ENCODE results near the gene SLC25A3.
"Not testable (repeated sequence)": the region's sequence is repeated elsewhere in the genome, so short reads cannot be mapped to it uniquely, and the experiment has no call there.

Gene SLC25A3

DNA sequence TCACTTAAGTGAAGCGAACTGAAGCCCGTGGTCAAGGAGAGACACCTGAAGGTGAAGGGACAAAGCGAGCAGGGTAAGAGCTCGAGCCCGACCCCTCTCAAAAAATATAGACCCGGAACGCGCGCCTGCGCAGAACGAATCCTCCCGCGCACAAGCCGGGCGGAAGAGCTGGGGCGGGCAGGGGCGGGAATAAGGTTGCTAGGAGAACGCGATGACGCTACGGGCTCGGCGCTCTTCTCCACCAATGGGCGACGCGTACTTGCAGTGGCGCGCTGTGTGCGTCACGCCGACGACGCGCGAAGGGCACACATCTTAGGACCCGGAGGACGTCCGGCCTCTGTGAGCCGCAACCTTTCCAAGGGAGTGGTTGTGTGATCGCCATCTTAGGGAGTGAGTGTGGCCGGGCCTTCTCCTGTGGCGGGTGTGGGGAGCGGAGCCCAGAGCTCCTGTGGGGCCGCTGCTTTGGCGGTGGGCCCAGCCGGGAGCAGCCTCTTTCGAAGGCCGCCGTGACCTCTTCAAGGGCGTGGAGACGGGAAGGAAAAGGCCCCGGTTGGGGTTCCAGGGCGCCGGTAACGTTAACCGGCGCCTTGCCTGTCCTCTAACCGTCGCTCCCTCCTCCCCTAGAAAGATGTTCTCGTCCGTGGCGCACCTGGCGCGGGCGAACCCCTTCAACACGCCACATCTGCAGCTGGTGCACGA lies at the start of gene SLC25A3:
Gene SLC25A3 (plus strand): TSS at position 336 of the 699 bp plus-strand sequence. CDS start 293 bp downstream, at position 629.
- DNase-seq: peak; percentile 97

DNA sequence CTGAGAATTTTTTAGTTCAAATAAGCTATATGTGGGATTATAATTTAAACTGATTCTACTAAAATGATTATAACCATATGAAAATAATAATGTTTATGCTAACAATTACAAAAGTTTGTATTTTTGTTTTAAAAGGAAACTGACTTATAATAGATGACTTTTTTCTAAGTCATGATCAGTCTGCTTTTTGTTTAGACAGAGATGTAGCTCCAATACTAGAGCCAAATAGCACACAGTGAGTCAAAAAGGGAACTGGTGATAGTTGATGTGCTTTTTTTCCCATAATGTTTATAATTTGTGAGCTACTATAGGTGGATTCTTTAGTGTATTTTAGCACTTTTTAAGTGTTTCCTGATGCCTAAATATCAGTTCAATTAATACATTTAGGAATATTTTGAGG lies 49.8 kb upstream of the SLC25A3 start:
- DNase-seq: no peak

DNA sequence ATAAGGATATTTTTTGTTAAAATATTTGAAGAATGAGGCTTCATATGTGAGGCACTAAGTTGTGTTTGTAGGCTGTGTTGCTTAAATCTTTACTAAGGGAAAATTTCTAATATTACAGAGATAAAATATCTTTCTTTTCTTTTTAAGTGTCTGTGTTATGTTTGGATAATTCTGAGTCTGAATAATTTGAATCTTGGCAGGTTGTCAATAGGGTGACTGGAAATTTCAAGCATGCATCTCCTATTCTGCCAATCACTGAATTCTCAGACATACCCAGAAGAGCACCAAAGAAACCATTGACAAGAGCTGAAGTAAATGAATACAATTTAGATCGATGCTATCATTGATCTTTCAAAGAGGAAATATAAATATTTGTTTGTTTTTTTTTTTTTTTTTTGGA lies 48.7 kb upstream of the SLC25A3 start:
- DNase-seq: peak; percentile 10

DNA sequence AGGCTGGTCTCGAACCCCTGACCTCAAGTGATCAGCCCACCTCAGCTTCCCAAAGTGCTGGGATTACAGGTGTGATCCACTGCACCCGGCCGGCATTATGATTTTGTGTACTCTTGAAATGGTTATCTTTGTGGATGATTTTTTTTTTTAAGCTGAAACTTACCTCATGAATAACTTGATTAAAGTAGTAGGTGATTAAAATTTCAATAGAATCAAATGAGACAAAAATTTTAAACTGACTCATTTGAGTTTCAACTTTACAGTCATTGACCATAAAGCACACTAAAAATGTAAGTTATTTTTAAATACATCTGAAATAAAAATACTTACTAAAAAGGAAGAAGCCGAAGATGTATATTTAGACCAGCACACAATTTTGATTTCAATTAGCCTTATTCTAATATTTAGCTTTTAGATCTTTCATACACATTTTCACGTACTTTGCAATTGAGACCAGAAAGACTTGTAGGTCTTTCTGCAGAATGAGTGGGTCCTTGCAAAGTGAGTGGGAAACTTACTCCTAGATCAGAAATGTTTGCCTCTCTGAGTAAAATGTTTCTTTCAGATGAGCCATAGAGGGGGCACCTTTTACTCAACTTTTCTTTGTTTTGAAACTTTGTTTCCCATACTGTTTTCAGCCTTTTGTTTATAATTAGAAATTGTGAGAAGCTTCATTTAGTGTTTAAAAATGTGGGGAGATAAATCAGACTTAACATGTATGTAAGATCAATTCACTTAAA lies 43.9 kb upstream of the SLC25A3 start:
- DNase-seq: no peak

DNA sequence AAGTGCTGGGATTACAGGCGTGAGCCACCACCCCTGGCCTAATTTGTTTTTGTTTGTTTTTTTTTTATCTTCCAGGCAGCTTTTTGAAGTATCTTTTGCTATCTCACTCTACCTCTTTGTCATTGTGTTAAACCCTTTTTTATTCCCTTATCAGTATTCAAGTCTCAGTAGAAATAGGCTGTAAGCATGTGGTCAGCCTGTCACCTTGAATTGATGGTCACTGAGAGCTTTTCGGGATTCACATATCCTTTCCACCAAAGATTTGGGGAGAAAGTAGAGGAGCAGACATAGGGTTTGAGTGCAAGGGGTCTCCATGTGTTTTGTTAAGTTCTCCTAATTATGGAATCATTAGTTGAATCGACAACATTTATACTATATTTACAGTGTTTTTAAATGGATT lies 41.7 kb upstream of the SLC25A3 start:
- DNase-seq: no peak

DNA sequence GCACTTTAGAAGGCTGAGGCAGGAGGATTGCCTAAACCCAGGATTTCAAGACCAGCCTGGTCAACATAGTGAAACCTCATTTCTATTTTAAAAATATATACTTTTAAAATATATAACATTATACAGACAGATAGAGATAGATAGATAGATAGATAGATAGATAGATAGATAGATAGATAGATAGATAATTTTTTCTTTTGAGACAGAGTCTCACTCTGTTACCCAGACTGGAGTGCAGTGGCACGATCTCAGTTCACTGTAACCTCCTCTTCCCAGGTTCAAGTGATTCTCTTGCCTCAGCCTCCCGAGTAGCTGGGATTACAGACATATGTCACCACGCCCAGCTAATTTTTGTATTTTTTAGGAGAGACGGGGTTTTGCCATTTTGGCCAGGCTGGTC lies 35.4 kb upstream of the SLC25A3 start:
- DNase-seq: not testable (repeated sequence)

DNA sequence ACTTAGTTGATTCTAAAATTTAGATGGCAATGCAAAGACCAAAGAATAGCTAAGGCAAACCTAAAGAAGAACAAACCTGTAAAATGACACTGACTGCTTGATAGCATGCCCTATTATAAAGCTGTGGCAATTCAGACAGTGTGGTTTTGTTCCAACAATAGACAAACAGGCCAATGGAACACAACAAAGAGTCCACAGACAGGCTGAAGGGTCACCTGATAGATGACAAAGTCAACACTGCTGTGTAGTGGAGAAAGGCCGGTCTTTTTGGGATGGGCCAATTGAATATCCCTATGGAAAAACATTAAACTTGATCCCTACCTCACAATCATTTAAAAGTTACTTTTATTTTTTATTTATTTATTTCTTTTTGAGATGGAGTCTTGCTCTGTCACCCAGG lies 33.8 kb upstream of the SLC25A3 start:
- DNase-seq: no peak

DNA sequence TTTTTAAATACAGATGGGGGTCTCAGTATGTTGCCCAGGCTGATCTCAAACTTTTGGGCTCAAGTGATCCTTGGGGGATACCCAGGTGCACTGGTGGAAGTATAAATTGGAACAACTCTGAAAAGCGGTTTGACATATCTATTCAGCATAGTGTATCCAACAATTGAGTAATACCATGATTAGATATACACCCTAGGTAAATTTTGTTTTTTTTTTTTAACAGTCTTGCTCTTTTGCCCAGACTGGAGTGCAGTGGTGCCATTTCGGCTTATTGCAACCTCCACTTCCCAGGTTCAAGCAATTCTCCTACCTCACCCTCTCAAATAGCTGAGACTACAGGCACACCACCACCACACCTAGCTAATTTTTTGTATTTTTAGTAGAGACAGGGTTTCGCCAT lies 31.6 kb upstream of the SLC25A3 start:
- no peak for DNase-seq

DNA sequence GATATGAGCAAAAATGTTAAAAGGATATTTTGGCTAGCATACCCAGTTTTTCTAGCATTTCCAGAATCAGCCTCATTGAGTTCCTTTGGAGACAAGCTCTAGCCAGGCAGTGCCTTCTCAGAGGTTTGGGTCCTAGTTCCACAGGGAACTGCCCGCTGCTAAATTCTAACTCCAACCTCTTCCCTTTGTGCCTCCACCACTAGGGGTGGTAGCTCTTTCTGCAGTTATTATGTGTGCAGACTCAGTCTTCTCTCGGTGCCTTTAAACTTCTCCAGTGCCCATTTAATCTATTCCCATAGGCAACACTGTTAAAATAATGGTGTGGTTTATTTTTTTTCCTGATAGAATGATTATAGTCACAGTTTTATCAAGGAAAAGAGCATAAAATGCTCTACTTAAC lies 21.5 kb upstream of the SLC25A3 start:
- DNase-seq: no peak

DNA sequence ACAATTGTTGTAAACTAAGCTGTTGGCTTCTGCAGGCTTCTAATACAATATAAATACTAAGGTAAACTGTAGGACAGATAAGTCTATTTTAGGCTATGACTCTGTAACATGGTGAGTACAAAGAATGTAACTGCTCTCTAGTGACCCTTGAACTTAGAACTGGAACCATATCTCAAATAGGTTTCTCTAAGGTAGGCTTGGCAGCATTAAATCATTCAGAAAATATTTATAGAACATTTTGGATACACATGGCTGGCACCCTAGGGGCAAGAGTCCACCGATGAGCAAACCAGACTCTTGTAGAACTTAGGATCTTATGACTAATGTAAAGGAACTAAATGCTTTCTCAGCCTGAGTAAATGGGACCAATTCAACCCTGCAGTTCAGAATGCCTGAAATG lies 19.4 kb upstream of the SLC25A3 start:
- no peak for DNase-seq

DNA sequence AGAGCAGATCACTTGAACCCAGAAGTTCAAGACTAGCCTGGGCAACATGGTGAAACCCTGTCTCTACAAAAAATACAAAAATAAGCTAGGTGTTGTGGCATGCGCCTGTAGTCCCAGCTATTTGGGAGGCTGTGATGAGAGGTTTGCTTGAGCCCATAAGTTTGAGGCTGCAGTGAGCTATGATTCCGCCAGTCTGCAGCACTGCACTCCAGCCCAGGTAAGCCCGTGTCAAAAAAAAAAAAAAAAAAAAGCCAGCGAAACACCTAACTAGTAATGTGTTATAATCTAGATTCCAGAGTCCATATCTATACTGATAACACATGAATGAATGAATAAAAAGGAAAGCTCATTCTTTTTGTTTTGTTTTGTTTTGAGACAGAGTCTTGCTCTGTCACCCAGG lies 18.5 kb upstream of the SLC25A3 start:
- DNase-seq: no peak

DNA sequence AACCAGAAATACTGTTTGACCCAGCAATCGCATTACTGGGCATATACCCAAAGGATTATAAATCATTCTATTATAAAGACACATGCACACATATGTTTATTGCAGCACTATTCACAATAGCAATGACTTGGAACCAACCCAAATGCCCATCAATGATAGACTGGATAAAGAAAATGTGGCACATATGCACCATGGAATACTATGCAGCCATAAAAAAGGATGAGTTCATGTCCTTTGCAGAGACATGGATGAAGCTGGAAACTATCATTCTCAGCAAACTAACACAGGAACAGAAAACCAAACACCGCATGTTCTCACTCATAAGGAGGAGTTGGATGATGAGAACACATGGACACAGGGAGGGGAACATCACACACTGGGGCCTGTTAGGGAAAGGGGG lies 16.7 kb upstream of the SLC25A3 start:
- not testable (repeated sequence) for DNase-seq

DNA sequence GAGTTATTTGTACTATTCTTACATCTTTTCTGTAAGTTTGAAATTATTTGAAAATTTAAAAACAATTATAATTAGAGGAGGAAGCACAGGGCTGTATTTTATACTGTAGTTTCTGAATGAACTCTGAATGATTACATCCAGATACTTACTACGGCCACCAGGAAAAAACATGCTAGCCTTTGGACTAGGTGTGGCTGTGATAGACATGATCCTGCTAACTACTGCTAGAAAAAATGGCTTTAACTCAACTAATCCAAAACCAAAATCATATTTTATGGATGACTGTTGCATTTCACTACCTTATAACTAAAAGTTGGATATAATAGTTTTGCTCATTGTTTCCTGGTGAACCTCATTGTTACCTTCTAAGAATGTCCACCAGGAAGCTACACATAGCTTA lies 15.1 kb upstream of the SLC25A3 start:
- DNase-seq: no peak

DNA sequence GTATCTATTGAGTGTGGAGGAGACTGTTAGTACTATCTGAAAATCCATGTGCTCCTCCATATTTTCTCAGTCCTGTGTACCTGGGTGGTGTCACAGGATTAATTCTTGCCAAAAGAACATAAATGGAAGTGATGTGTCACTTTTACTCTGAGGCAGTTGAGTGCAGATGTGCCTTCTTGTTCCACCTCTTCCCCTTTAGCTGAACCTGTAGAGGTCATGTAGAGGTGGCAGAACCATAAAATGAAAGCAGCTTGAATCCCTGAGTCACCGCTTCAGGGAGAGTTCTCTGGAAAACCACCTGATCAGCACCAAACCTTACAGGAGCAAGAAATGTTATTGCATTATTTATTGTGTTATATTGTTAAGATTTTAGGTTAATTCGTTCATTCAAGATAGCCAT lies 14.7 kb upstream of the SLC25A3 start:
- DNase-seq: peak; percentile 13

DNA sequence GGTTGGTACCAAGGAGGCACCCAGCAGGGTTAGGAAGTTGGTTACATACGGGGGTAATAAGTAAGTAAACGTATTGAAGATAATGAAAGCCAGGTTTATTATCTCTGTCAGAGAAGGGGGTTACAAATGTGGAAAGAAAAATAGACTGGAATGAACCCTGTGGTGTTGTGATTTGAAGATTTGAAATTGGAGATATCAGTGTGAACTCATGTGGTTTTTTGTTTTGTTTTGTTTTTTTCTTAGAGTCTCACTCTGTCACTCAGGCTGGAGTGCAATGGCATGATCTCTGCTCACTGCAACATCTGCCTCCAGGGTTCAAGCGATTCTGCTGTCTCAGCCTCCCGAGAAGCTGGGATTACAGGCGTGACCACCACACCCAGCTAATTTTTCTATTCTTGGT lies 14.1 kb upstream of the SLC25A3 start:
- no peak for DNase-seq

DNA sequence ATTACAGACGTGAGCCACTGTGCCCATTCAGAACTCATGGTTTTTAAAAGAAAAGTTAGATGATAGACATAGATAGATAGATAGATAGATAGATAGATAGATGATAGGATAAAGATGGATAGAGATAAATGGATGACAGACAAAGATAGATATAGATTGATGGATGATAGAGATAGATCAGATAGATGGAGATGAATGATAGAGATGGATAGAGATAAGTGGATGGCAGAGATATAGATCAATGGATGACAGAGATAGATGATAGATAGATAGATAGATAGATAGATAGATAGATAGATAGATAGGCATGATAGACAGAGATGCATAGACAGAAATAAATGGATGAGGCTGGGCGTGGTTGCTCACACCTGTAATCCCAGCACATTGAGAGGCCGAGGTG lies 13.7 kb upstream of the SLC25A3 start:
- no peak for DNase-seq

DNA sequence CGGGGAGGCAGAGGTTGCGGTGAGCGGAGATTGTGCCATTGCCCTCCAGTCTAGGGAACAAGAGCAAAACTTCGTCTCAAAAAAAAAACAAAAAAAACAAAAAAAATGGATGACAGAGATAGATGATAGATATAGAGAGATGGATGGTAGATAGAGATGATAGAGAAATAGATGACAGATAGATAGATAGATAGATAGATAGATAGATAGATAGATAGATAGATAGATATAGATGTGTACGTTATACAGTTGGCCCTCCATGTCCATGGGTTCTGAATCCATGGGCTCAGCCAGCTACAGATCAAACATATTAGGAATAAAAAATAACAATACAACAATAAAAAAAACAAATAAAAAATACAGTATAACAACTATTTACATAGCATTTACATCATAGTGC lies 12.8 kb upstream of the SLC25A3 start:
- no peak for DNase-seq

DNA sequence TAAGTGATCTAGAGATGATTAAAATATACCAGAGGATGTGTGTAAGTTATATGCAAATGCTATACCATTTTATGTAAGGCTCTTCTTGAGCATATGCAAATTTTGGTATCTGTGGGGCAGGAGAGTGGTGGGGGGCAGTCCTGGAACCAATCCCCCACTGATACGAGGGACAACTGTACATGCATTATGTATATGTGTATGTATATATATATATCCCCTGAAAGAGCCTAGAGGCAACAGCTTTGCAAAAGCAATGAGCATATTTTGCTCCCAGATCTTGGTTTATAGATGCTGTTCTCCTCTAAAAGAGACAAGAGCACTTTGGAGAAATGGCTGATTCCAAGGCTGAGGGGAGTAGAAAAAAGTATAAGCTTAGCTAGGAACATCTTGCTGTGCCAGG lies 12.4 kb upstream of the SLC25A3 start:
- no peak for DNase-seq

DNA sequence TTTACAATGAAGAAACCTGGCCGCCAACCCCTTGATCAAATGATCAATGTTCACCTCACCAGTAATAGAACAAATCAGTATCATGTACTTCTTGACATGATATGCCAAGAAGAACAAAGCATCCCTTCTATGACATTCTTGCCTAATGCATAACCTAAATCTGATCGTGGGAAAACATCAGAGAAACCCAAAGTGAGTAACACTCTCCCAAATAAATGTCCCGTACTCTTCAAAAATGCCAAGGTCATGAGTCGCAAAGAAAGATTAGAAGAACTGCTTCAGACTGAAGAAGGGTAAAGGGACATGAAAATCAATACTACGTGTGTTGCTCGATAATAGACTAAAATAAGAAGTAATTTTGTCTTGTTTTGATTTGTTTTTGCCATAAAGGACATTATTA lies 11.4 kb upstream of the SLC25A3 start:
- DNase-seq: peak; percentile 32

DNA sequence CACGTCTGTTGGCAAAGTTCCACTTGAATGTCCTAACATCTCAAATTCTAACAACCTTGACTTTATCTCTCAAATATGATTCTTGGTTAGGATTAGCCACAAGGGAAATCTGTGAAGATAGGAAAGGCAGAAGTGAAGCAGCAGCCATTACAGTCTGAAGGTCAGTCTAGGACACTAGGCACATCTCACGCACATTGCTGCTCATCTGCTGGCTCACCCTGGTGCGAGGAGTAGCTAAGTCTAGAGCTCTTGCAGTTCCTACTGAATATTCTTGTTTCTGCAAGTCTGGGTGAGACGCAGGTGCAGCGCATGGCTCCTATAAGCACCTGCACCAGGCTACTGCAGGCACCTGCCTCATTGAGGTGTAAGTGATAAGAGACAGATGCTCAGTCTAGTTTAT lies 6.4 kb upstream of the SLC25A3 start:
- DNase-seq: no peak

DNA sequence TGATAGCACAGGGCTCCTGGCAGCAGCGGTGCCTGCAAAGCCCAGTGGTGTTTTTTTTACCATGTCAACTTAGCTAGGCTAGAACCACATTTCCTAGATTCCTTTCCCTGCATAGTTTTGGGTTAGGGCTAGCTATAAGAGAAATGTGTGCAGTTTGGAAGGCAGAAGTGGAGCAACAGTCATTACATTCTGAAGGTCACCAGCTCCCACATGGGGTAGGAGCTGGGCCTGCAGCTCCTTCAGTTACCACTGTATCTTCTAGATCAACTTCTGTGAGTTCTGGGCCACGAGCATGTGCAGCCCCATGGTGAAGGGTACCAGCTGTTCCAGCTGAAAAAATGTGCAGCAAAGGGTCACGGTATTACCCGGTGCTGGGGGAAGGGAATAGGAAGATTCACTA lies 2.3 kb upstream of the SLC25A3 start:
- DNase-seq: no peak

DNA sequence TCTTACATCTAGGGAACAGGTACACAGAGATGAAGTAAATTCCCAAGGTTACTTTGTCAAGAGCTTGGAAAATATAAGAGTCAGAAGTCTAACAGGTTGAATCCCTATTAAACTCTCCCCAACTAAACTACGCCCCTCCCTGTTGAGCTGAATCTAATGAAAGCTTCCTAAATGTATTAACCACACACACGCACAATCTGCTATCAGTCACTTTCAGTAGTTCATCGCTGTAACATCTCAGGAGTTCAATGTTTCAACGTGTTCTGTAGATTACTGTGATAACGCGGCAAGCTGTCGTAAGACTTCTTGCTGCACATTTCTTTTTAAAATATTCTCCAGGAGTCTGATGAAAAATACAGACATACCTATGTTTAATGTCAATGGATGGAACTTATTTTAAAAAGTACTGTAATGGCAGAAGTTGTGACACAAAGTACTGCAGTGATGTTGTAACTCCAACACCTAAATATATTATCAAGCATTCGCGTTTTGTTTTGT lies 612 bp upstream of the SLC25A3 start:
- no peak for DNase-seq

DNA sequence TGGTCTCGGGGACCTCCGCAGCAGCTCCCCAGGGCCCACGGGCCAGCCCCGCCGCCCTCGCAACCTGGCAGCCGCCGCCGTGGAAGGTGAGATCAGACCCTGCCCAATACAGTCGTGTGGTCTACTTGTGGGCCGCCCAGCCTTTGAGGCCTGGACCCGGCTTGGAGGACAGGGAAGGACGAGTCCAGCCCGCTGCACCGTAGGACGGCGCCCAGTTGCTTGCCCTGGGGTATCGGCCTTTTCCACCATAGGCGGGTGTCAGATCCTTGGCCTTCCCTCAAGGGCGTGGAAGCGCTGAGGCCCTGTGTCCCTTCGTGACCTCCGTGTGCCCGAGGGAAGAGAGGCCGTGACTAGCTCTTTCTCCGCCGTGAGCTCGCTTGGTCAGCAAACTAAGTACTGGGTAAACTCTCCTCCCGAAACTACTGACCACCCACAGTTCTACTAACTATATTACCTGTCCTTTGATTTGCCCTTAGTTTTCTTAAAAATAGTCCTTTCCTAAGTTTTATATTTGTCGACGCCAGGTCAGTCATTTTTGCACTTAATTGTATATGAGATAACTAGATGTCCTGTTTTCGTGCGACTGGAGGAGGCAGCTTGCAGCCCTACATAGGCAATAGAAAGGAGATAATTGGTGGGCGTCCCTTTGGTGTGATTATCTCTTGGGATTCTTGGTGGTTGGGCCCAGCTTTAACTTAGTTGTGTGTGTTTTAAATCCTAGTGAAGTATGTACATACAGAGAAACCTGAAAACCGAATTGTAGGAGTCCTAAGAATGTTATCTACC lies 757 bp downstream of the SLC25A3 start:
- peak; percentile 10 for DNase-seq

Measured in fibroblast of skin of right quadriceps (primary cell).